ENCODE results near the gene TNFRSF19.

The TNFRSF19 gene

GRCh38 chr13:23711355-23711754 is 141.1 kb downstream of the TNFRSF19 start:
- in situ Hi-C loops (cut with HindIII; ENCODE audit: low sequenced_read_pairs) = no loop called here

GRCh38 chr13:23714672-23715071 is 144.5 kb downstream of the TNFRSF19 start:
- in situ Hi-C loops (cut with HindIII; ENCODE audit: low sequenced_read_pairs) = no loop called here

GRCh38 chr13:23715092-23715761 is 145.0 kb downstream of the TNFRSF19 start:
- in situ Hi-C loops (cut with HindIII; ENCODE audit: low sequenced_read_pairs) = no loop called here

- in situ Hi-C loops (cut with HindIII; ENCODE audit: low sequenced_read_pairs) = no loop called here
Measured at GRCh38 chr13:23715762-23716235, 145.6 kb downstream of the TNFRSF19 start.

GRCh38 chr13:23716401-23716800 is 146.2 kb downstream of the TNFRSF19 start:
- in situ Hi-C loops (cut with HindIII; ENCODE audit: low sequenced_read_pairs) = no loop called here

GRCh38 chr13:23718996-23719395 is 148.8 kb downstream of the TNFRSF19 start:
- in situ Hi-C loops (cut with HindIII; ENCODE audit: low sequenced_read_pairs) = no loop called here

- in situ Hi-C loops (cut with HindIII; ENCODE audit: low sequenced_read_pairs) = no loop called here
Measured at GRCh38 chr13:23722726-23723453, 152.7 kb downstream of the TNFRSF19 start.

- in situ Hi-C loops (cut with HindIII; ENCODE audit: low sequenced_read_pairs) = no loop called here
Measured at GRCh38 chr13:23723471-23723870, 153.3 kb downstream of the TNFRSF19 start.

GRCh38 chr13:23724196-23724970 is 154.2 kb downstream of the TNFRSF19 start:
- in situ Hi-C loops (cut with HindIII; ENCODE audit: low sequenced_read_pairs) = no loop called here
